Liver (tissue), 3 donors: Measurements from ENCODE around the gene ABHD17C.

Experiments
- ATF3 ChIP-seq: IDR thresholded peaks from 2 replicates; pipeline ENCODE4 v1.6.1; 2016; ENCODE audit warnings: antibody characterized with exemption
- CTCF ChIP-seq: fragments of 150-350 bp; IDR thresholded peaks from 2 replicates; pipeline ENCODE4 v1.5.1; 2017; ENCODE audit warnings: improper control_type of control experiment, low read depth, low read length; ENCODE audit not compliant: missing input control
- GABPA ChIP-seq, 2 donors: IDR thresholded peaks in 1 of 2; conservative IDR thresholded peaks in 1 of 2; 2 replicates each; pipeline ENCODE4 v1.6.1; 2016; ENCODE audit warnings: antibody characterized with exemption in 2 of 2, mild to moderate bottlenecking in 1 of 2, moderate library complexity in 1 of 2
- JUND ChIP-seq, 2 donors: IDR thresholded peaks; 2 replicates each; pipeline ENCODE4 v1.6.1; 2016; ENCODE audit warnings: antibody characterized with exemption in 2 of 2
- MAX ChIP-seq: IDR thresholded peaks from 2 replicates; pipeline ENCODE4 v1.6.1; 2016; ENCODE audit warnings: antibody characterized with exemption
- NR2F2 ChIP-seq: IDR thresholded peaks from 2 replicates; pipeline ENCODE4 v1.6.1; 2016; ENCODE audit warnings: antibody characterized with exemption
- RAD21 ChIP-seq, 2 donors: IDR thresholded peaks; 2 replicates each; pipeline ENCODE4 v1.6.1; 2016; ENCODE audit warnings: antibody characterized with exemption in 2 of 2, mild to moderate bottlenecking in 2 of 2
- REST ChIP-seq: IDR thresholded peaks from 2 replicates; pipeline ENCODE4 v1.6.1; 2016; ENCODE audit warnings: antibody characterized with exemption, mild to moderate bottlenecking
- RXRA ChIP-seq, 2 donors: IDR thresholded peaks; 2 replicates each; pipeline ENCODE4 v1.6.1; 2017 to 2018; ENCODE audit warnings: antibody characterized with exemption in 2 of 2, mild to moderate bottlenecking in 1 of 2
- SP1 ChIP-seq: IDR thresholded peaks from 2 replicates; pipeline ENCODE4 v1.6.1; 2018; ENCODE audit warnings: antibody characterized with exemption, mild to moderate bottlenecking
- YY1 ChIP-seq: IDR thresholded peaks from 2 replicates; pipeline ENCODE4 v1.6.1; 2016; ENCODE audit warnings: antibody characterized with exemption, mild to moderate bottlenecking
- ZBTB33 ChIP-seq: IDR thresholded peaks from 2 replicates; pipeline ENCODE4 v1.6.1; 2016; ENCODE audit warnings: antibody characterized with exemption
- donor health status: healthy.
- donor health status: healthy.

- no peak for TF ChIP-seq SP1
- no peak for TF ChIP-seq CTCF
- no peak for TF ChIP-seq JUND (IDR thresholded peaks at IDR 0.05)
- no peak for TF ChIP-seq MAX
- TF ChIP-seq REST, result no peak
- TF ChIP-seq RXRA (IDR thresholded peaks at IDR 0.05), result no peak
- TF ChIP-seq ZBTB33, result no peak
- no peak for TF ChIP-seq NR2F2
- TF ChIP-seq ATF3, result no peak
- TF ChIP-seq GABPA (IDR thresholded peaks at IDR 0.05 in 1 of 2, conservative IDR thresholded peaks at IDR 0.05 in 1 of 2), result no peak
- TF ChIP-seq YY1, result no peak
- TF ChIP-seq RAD21 (IDR thresholded peaks at IDR 0.05), result no peak
Observed at GRCh38 chr15:80800067-80800466, 105.0 kb downstream of the ABHD17C start.
